GM12878 (cell line): ENCODE measurements around the gene EFNA1. TPM values are rescaled to one million over a fixed set of nuclear protein-coding genes. Genes with fewer than 3 reads are reported as not detected.

Experiments used
- ATAC-seq: fragments of 200-7000 bp; cut with Tn5 transposase; 3 replicates; pipeline ENCODE4 v1.9.1; 2020; ENCODE audit warnings: mild to moderate bottlenecking, moderate library complexity
- BruUV-seq: library from RNA; stranded (reverse); fragments of 400-500 nt; replicated peaks from 2 replicates; lab custom pipeline; 2021; lab: Mats Ljungman, UMichigan
- CTCF ChIA-PET: fragments of 300-600 bp; sonication (Branson Sonifier 250); formaldehyde crosslinking; extraction: SDS; loops from one replicate; lab custom pipeline; 2021; ENCODE audit warnings: inconsistent platforms; lab: Yijun Ruan, JAX
- POLR2A ChIA-PET: fragments of 350-600 bp; formaldehyde crosslinking; extraction: SDS; loops from one replicate; lab custom pipeline; 2021; ENCODE audit warnings: inconsistent platforms; lab: Charles Lee
- RAD21 ChIA-PET: fragments of 300-600 bp; sonication (Branson Sonifier 250); formaldehyde crosslinking; loops from one replicate; lab custom pipeline; 2023; ENCODE audit warnings: antibody characterized with exemption; ENCODE audit not compliant: unreplicated experiment; lab: Charles Lee
- SMC1A ChIA-PET: fragments of 300-600 bp; sonication (Branson Sonifier 250); formaldehyde crosslinking; loops from one replicate; lab custom pipeline; 2023; ENCODE audit not compliant: unreplicated experiment, uncharacterized antibody; lab: Charles Lee
- DNase-seq: peaks from one replicate; pipeline ENCODE4 v3.0.0-alpha.2; 2011; ENCODE audit warnings: low read depth, low spot score
- FAIRE-seq: peaks from 3 replicates; lab custom pipeline; 2011; peaks lifted over from hg19 to GRCh38; lab: Jason Lieb, UNC
- H2AFZ ChIP-seq: 2 replicates; pipeline ENCODE4 v1.6.0; 2011; ENCODE audit warnings: low read depth, low read length, control low read depth; ENCODE audit not compliant: control insufficient read depth
- H3K27ac ChIP-seq: 2 replicates; pipeline ENCODE4 v1.5.1; 2011; ENCODE audit warnings: control low read depth; ENCODE audit not compliant: control insufficient read depth, insufficient read depth
- H3K27me3 ChIP-seq, 2 experiments: replicated peaks in 1 of 2; 2 replicates each; pipeline versions ENCODE4 v1.6.0 to v1.6.1; 2011; ENCODE audit warnings: low read length in 1 of 2; ENCODE audit not compliant: control insufficient read depth in 2 of 2, insufficient read depth in 2 of 2
- H3K36me3 ChIP-seq, 2 experiments: 2 replicates each; pipeline ENCODE4 v1.5.1; 2011; ENCODE audit warnings: low read length in 1 of 2; ENCODE audit not compliant: control insufficient read depth in 2 of 2, insufficient read depth in 2 of 2
- H3K4me1 ChIP-seq: 2 replicates; pipeline ENCODE4 v1.6.1; 2011; ENCODE audit warnings: mild to moderate bottlenecking, low read length, moderate library complexity, mixed read lengths; ENCODE audit not compliant: control insufficient read depth, insufficient read depth
- H3K4me2 ChIP-seq: 2 replicates; pipeline ENCODE4 v1.6.0; 2011; ENCODE audit warnings: control low read depth; ENCODE audit not compliant: control insufficient read depth, insufficient read depth
- H3K4me3 ChIP-seq: fragments of 200-600 bp; sonication (generic); 2 replicates; pipeline ENCODE4 v1.5.1; 2016
- H3K79me2 ChIP-seq: 2 replicates; pipeline ENCODE4 v1.6.0; 2011; ENCODE audit warnings: low read length; ENCODE audit not compliant: control insufficient read depth, insufficient read depth
- H3K9ac ChIP-seq: 2 replicates; pipeline ENCODE4 v1.8.0; 2011; ENCODE audit warnings: low read length, control low read depth, mixed read lengths; ENCODE audit not compliant: control insufficient read depth, insufficient read depth
- H3K9me3 ChIP-seq: replicated peaks from 3 replicates; pipeline ENCODE4 v1.5.1; 2011; ENCODE audit warnings: mild to moderate bottlenecking, low read length; ENCODE audit not compliant: control insufficient read depth, insufficient read depth
- H4K20me1 ChIP-seq: 2 replicates; pipeline ENCODE4 v1.6.0; 2011; ENCODE audit not compliant: control insufficient read depth, insufficient read depth
- EGR1 ChIP-seq, 2 experiments: IDR thresholded peaks; 1 replicate in 1 of 2; 2 replicates in 1 of 2; pipeline ENCODE4 v1.6.1; 2011 to 2012; ENCODE audit warnings: low read depth in 2 of 2, low read length in 2 of 2, borderline replicate concordance in 1 of 2, mild to moderate bottlenecking in 1 of 2, moderate library complexity in 1 of 2
- NFYA ChIP-seq: IDR thresholded peaks from 2 replicates; pipeline ENCODE4 v1.6.1; 2011; ENCODE audit warnings: low read depth, mild to moderate bottlenecking, low read length, improper control_type of control experiment, borderline replicate concordance
- SIX5 ChIP-seq: IDR thresholded peaks from 2 replicates; pipeline ENCODE4 v1.6.1; 2011; ENCODE audit warnings: mild to moderate bottlenecking, low read depth, low read length, moderate library complexity; ENCODE audit not compliant: severe bottlenecking
- WGBS: methylation state at CpG from one replicate; pipeline ENCODE4 v1.1.6; 2016; ENCODE audit warnings: low lambda C conversion rate; ENCODE audit not compliant: insufficient replicate concordance, insufficient coverage; ENCODE audit errors: missing lambda C conversion rate; 5-methylcytosine and 5-hydroxymethylcytosine counted together
- in situ Hi-C: fragments of 300-500 bp; cut with MboI; formaldehyde crosslinking; loops from 9 replicates; pipeline ENCODE4 v1.14.3; 2018; ENCODE audit warnings: mixed read lengths
- intact Hi-C: fragments of 100-400 bp; cut with micrococcal nuclease; formaldehyde crosslinking; loops from one replicate; pipeline ENCODE4 v1.14.2; 2022; ENCODE audit not compliant: unreplicated experiment
- polyA plus RNA-seq, 11 experiments: library from polyadenylated mRNA; depleted of rRNA in 4 of 11; unstranded in 6 of 11; stranded (reverse) in 5 of 11; fragments of >200 nt; fragmentation: Nextera tagmentation in 4 of 11; fragmentation: Illumina TruSeq in 1 of 11; extraction: Ambion mirVana in 4 of 11; extraction: Trizol in 1 of 11; gene quantifications; 1 replicate in 1 of 11; 2 replicates in 10 of 11; pipeline versions ENCODE4 v1.2.1 to v1.2.3, GENCODE V29; 2011 to 2016; ENCODE audit warnings: inconsistent platforms in 2 of 11, missing spikeins in 2 of 11, low read depth in 1 of 11
- total RNA-seq, 4 experiments: library from RNA; depleted of rRNA in 3 of 4; stranded (reverse); fragments of >200 nt in 3 of 4; fragmentation: Illumina TruSeq in 1 of 4; extraction: Trizol in 1 of 4; gene quantifications; 2 replicates each; pipeline versions ENCODE4 v1.2.1 to v1.2.3, GENCODE V29; 2013 to 2021
- TF ChIP-seq, protein P1 (sequence below): IDR thresholded peaks from 2 replicates; pipeline ENCODE4 v1.6.1; 2012; ENCODE audit warnings: low read depth, low read length, improper control_type of control experiment

Gene EFNA1
- total and polyA plus RNA-seq, 10 of the 15 experiments (the other 5 are each of a cell fraction or from before 2014, with no cell fraction given), result 0.13 to 7.5 (median 0.28) TPM; not detected in 5

DNA sequence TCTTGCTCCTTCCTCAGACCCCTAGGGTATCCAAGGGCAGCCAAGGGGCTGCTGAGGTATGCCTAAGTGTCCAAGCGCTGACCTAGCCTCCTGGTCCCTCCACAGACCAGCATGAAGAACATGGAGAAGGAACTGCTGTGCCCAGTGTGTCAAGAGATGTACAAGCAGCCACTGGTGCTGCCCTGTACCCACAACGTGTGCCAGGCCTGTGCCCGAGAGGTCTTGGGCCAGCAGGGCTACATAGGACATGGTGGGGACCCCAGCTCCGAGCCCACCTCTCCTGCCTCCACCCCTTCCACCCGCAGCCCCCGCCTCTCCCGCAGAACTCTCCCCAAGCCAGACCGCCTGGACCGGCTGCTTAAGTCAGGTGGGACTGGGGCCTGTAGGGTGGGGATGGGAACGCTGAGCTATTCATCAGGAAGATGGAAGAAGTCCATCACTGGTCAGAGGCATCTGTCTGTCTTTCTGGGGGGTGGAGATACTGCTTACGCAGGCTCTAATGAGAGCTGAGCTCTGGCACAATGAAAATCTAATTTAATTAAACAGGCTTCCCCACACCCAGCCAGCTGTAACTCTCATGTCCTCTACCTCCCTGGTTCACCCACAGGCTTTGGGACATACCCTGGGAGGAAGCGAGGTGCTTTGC, 47.7 kb downstream of the EFNA1 start:
- no peak for FAIRE-seq
- H3K4me3 ChIP-seq, result no peak overlapping the region
- no peaks in the 10 kb centered on the region for H4K20me1 ChIP-seq
- no peak overlapping the region for H3K4me2 ChIP-seq
- RAD21 ChIA-PET, result interaction anchor here (1.1 to 4.8 kb wide), 8 partner anchors 10 to 149 kb away, joined by 4 to 77 read pairs (median 6); partner anchors contain the start of gene THBS3
- H3K4me1 ChIP-seq, result peaks cover 26% of the 10 kb centered on the region
- DNase-seq, result no peak
- no peak for ATAC-seq
- CTCF ChIA-PET, result interaction anchor here (0.9 to 12.1 kb wide), 16 partner anchors 10 to 90 kb away, joined by 3 to 284 read pairs (median 5); a partner anchor contains a TSS
- no peak overlapping the region for H3K27ac ChIP-seq
- peaks cover 12% of the 10 kb centered on the region for H3K79me2 ChIP-seq
- no peaks in the 10 kb centered on the region for H3K27me3 ChIP-seq
- H3K9ac ChIP-seq, result no peak overlapping the region
- TF ChIP-seq SIX5 (no peak), EGR1 (IDR thresholded peaks at IDR 0.05; ENCODE audit: borderline replicate concordance in 1 of 2, low read depth in 2 of 2, low read length in 2 of 2) (no peak), NFYA (no peak)
- TF ChIP-seq, protein P1, sequence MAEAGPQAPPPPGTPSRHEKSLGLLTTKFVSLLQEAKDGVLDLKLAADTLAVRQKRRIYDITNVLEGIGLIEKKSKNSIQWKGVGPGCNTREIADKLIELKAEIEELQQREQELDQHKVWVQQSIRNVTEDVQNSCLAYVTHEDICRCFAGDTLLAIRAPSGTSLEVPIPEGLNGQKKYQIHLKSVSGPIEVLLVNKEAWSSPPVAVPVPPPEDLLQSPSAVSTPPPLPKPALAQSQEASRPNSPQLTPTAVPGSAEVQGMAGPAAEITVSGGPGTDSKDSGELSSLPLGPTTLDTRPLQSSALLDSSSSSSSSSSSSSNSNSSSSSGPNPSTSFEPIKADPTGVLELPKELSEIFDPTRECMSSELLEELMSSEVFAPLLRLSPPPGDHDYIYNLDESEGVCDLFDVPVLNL, result no peak
- SMC1A ChIA-PET, result interaction anchor here (0.9 to 4.7 kb wide), 5 partner anchors 10 to 51 kb away, joined by 3 to 46 read pairs (median 6); no protein-coding TSS in a partner anchor
- intact Hi-C loops, result no loop called here
- in situ Hi-C loops, result no loop called here
- 62% methylated on average over 12 of the region's 12 CpGs for WGBS
- H3K9me3 ChIP-seq, result no peaks in the 10 kb centered on the region; the same call in 2 of the 3 replicates
- no TSS peak for BruUV-seq
- POLR2A ChIA-PET, result interaction anchor here (0.5 to 7.4 kb wide), 6 partner anchors 8 to 191 kb away, joined by 3 to 77 read pairs (median 7); no protein-coding TSS in a partner anchor
- peaks cover 0 to under 1% of the 10 kb centered on the region in 2 experiments; a peak in 1 of 4 replicates for H3K36me3 ChIP-seq
- no peak overlapping the region for H2AFZ ChIP-seq
